NCI-H524 treated with DMSO at 0.1 percent for 48 hours (cell line): Measurements from ENCODE around the gene CEP97.
A peak's percentile ranks its signal among the peaks of the same experiment; 100 is the strongest.
"Not testable (repeated sequence)": the region's sequence is repeated elsewhere in the genome, so short reads cannot be mapped to it uniquely, and the experiment has no call there.

ENCODE experiments used
- DNase-seq: peaks from one replicate; lab custom pipeline; 2025; lab: John Stamatoyannopoulos, UW

CEP97 gene

GRCh38 chr3:101701696-101702634, 22.4 kb upstream of the CEP97 start:
- DNase-seq = no peak

GRCh38 chr3:101702726-101703125, 21.7 kb upstream of the CEP97 start:
- no peak for DNase-seq

GRCh38 chr3:101703169-101703568, 21.2 kb upstream of the CEP97 start:
- no peak for DNase-seq

GRCh38 chr3:101704639-101705038, 19.8 kb upstream of the CEP97 start:
- DNase-seq = not testable (repeated sequence)

GRCh38 chr3:101709126-101709525, 15.3 kb upstream of the CEP97 start:
- no peak for DNase-seq

- DNase-seq = no peak
These were observed 6.0 kb upstream of the CEP97 start for GRCh38 chr3:101718455-101718854.

- DNase-seq = no peak
These were observed 4.7 kb upstream of the CEP97 start for GRCh38 chr3:101719604-101720185.

GRCh38 chr3:101720851-101721840, 3.3 kb upstream of the CEP97 start:
- DNase-seq = peak; percentile 5

- DNase-seq = no peak
These were observed 1.8 kb upstream of the CEP97 start for GRCh38 chr3:101722394-101723173.

- DNase-seq = peak; percentile 52
These were observed 928 bp downstream of the CEP97 start for GRCh38 chr3:101725194-101725889.

- no peak for DNase-seq
These were observed 1.5 kb downstream of the CEP97 start for GRCh38 chr3:101725890-101726275.

- DNase-seq = no peak
These were observed 5.2 kb downstream of the CEP97 start for GRCh38 chr3:101729586-101729985.

GRCh38 chr3:101730839-101731238, 6.4 kb downstream of the CEP97 start:
- no peak for DNase-seq

GRCh38 chr3:101732240-101732641, 7.8 kb downstream of the CEP97 start:
- no peak for DNase-seq

GRCh38 chr3:101735833-101736232, 11.4 kb downstream of the CEP97 start:
- DNase-seq = no peak

GRCh38 chr3:101741914-101742313, 17.5 kb downstream of the CEP97 start:
- not testable (repeated sequence) for DNase-seq

GRCh38 chr3:101744811-101745210, 20.4 kb downstream of the CEP97 start:
- no peak for DNase-seq

GRCh38 chr3:101745934-101746333, 21.5 kb downstream of the CEP97 start:
- not testable (repeated sequence) for DNase-seq

- DNase-seq = not testable (repeated sequence)
These were observed 29.1 kb downstream of the CEP97 start for GRCh38 chr3:101753386-101754113.

GRCh38 chr3:101758224-101758623, 33.8 kb downstream of the CEP97 start:
- DNase-seq = no peak
